Sigmoid colon (tissue), 7 donors: Measurements from ENCODE around the gene SHB. TPM values are rescaled to one million over a fixed set of nuclear protein-coding genes. Genes with fewer than 3 reads are reported as not detected.

Experiments used
- DNase-seq: peaks from one replicate; pipeline ENCODE4 v3.0.0-alpha.2; 2019
- H3K27ac ChIP-seq, 4 donors: fragments of 200-600 bp; sonication (generic); one replicate each; pipeline ENCODE4 v1.5.1; 2016 to 2019; ENCODE audit warnings: mild to moderate bottlenecking in 1 of 4
- H3K27me3 ChIP-seq, 3 donors: fragments of 200-600 bp; sonication (generic); one replicate each; pipeline ENCODE4 v1.5.1; 2019; ENCODE audit warnings: mild to moderate bottlenecking in 1 of 3
- H3K36me3 ChIP-seq, 4 donors: fragments of 200-600 bp; sonication (generic); one replicate each; pipeline ENCODE4 v1.5.1; 2016 to 2019
- H3K4me1 ChIP-seq, 4 donors: fragments of 200-600 bp; sonication (generic); one replicate each; pipeline ENCODE4 v1.5.1; 2017 to 2019
- H3K4me3 ChIP-seq, 4 donors: fragments of 200-600 bp; sonication (generic); one replicate each; pipeline ENCODE4 v1.5.1; 2017 to 2019; ENCODE audit warnings: mild to moderate bottlenecking in 2 of 4, moderate library complexity in 1 of 4
- H3K9me3 ChIP-seq, 4 donors: fragments of 200-600 bp in 3 of 4; sonication (generic) in 3 of 4; one replicate each; pipeline versions ENCODE4 v1.5.1 to v1.6.1; 2013 to 2019
- CTCF ChIP-seq, 4 experiments: fragments of 450-650 bp in 3 of 4; fragments of 200-600 bp in 1 of 4; IDR thresholded peaks; one replicate each; pipeline ENCODE4 v1.5.1; 2016 to 2019; ENCODE audit warnings: antibody characterized with exemption in 4 of 4, mild to moderate bottlenecking in 3 of 4, moderate library complexity in 2 of 4
- EP300 ChIP-seq, 4 donors: sonication (generic); formaldehyde crosslinking; IDR thresholded peaks; one replicate each; pipeline ENCODE4 v1.6.1; 2017; ENCODE audit warnings: antibody characterized with exemption in 4 of 4
- POLR2A ChIP-seq, 2 donors: fragments of 450-650 bp; IDR thresholded peaks; one replicate each; pipeline ENCODE4 v1.6.1; 2016; ENCODE audit warnings: antibody characterized with exemption in 2 of 2, mild to moderate bottlenecking in 2 of 2, moderate library complexity in 2 of 2
- POLR2AphosphoS5 ChIP-seq, 4 donors: sonication (generic); formaldehyde crosslinking; IDR thresholded peaks; one replicate each; pipeline ENCODE4 v1.6.1; 2017; ENCODE audit warnings: antibody characterized with exemption in 4 of 4
- WGBS, 2 donors: extraction: QIAGEN DNeasy Blood & Tissue Kit; methylation state at CpG; one replicate each; pipeline ENCODE4 v1.1.7; 2013; 5-methylcytosine and 5-hydroxymethylcytosine counted together
- intact Hi-C: fragments of 100-400 bp; cut with DNase I; formaldehyde crosslinking; loops from one replicate; pipeline ENCODE4 v1.15.1; 2023
- polyA plus RNA-seq, 3 donors: library from polyadenylated mRNA; stranded (reverse); fragments of 200-250 nt; gene quantifications; one replicate each; pipeline ENCODE4 v1.2.3, GENCODE V29; 2013
- total RNA-seq, 4 donors: library from RNA; depleted of rRNA; stranded (reverse); fragments of >200 nt; gene quantifications; one replicate each; pipeline ENCODE4 v1.1.0, GENCODE V29; 2016
- donor health status: healthy with polysubstance abuse.
- donor health status: Bipolar disorder and iron deficiency.
- donor health status: healthy.

The SHB gene
- total and polyA plus RNA-seq, 7 donors, result 6.8 to 33.7 (median 10.2) TPM

DNA sequence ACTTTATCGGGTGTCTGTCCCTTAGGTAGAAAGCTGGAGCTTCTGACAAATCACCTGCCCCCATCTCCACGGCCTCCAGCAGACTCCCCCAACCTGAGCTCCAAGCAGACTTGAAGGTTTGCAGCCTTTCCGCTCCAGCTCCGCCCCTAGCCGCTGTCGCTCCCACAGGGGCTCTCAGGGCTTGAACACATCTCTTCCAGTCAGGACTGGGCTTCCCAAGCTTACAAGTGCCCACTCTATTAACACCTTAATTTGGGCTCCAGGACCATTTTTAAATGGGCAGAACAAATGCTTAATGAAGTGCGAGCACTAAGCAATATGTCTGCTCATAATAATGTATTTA lies 147.9 kb downstream of the SHB start:
- Histone ChIP-seq H3K27ac (no peak overlapping the region), H3K9me3 (no peaks in the 10 kb centered on the region), H3K27me3 (no peaks in the 10 kb centered on the region), H3K36me3 (peaks cover 0 to 17% (median 3%) of the 10 kb centered on the region in 4 donors), H3K4me3 (no peak overlapping the region), H3K4me1 (peaks cover 0 to 9% (median 3%) of the 10 kb centered on the region in 4 donors)
- WGBS, 2 donors, result 93 to 96% methylated on average over 7 of the region's 7 CpGs
- TF ChIP-seq CTCF (IDR thresholded peaks at IDR 0.05), result no peak
- TF ChIP-seq POLR2A (IDR thresholded peaks at IDR 0.05), result no peak
- no peak for TF ChIP-seq POLR2AphosphoS5 (IDR thresholded peaks at IDR 0.05)
- no peak for TF ChIP-seq EP300 (IDR thresholded peaks at IDR 0.05)
- intact Hi-C loops, result no loop called here
- peak; percentile 62 for DNase-seq

GRCh38 chr9:37920471-37921167 lies 148.4 kb downstream of the SHB start:
- Histone ChIP-seq H3K36me3 (peaks cover 0 to 17% (median 3%) of the 10 kb centered on the region in 4 donors), H3K27ac (no peak overlapping the region), H3K4me3 (no peak overlapping the region), H3K9me3 (no peaks in the 10 kb centered on the region), H3K4me1 (peaks cover 0 to 9% (median 3%) of the 10 kb centered on the region in 4 donors), H3K27me3 (no peaks in the 10 kb centered on the region)
- intact Hi-C loops, result no loop called here
- DNase-seq, result peak; percentile 63
- 92 to 97% methylated on average over 5 of the region's 5 CpGs for WGBS, 2 donors
- TF ChIP-seq POLR2AphosphoS5 (IDR thresholded peaks at IDR 0.05) (no peak), EP300 (IDR thresholded peaks at IDR 0.05) (no peak), CTCF (IDR thresholded peaks at IDR 0.05) (no peak), POLR2A (IDR thresholded peaks at IDR 0.05) (no peak)

- WGBS, 2 donors, result 86 to 95% methylated on average over 6 of the region's 6 CpGs
- H3K27ac ChIP-seq, result no peak overlapping the region
- H3K4me3 ChIP-seq, result no peak overlapping the region
- TF ChIP-seq POLR2AphosphoS5 (IDR thresholded peaks at IDR 0.05), result no peak
- no peak for TF ChIP-seq CTCF (IDR thresholded peaks at IDR 0.05)
- TF ChIP-seq POLR2A (IDR thresholded peaks at IDR 0.05), result no peak
- TF ChIP-seq EP300 (IDR thresholded peaks at IDR 0.05), result no peak
- peaks cover 0 to 9% (median 3%) of the 10 kb centered on the region in 4 donors for H3K4me1 ChIP-seq
- H3K36me3 ChIP-seq, result peaks cover 0 to 17% (median 3%) of the 10 kb centered on the region in 4 donors
- no peaks in the 10 kb centered on the region for H3K9me3 ChIP-seq
- intact Hi-C loops, result no loop called here
- peak; percentile 46 for DNase-seq
- H3K27me3 ChIP-seq, result no peaks in the 10 kb centered on the region
These were observed 149.1 kb downstream of the SHB start for GRCh38 chr9:37919956-37920335.

GRCh38 chr9:37919246-37919955 lies 149.6 kb downstream of the SHB start:
- Histone ChIP-seq H3K36me3 (peaks cover 0 to 17% (median 3%) of the 10 kb centered on the region in 4 donors), H3K9me3 (no peaks in the 10 kb centered on the region), H3K4me1 (peaks cover 0 to 9% (median 3%) of the 10 kb centered on the region in 4 donors), H3K27me3 (no peaks in the 10 kb centered on the region), H3K27ac (no peak overlapping the region), H3K4me3 (no peak overlapping the region)
- peak; percentile 52 for DNase-seq
- intact Hi-C loops, result no loop called here
- 88 to 89% methylated on average over 16 of the region's 16 CpGs for WGBS, 2 donors
- no peak for TF ChIP-seq EP300 (IDR thresholded peaks at IDR 0.05)

GRCh38 chr9:37918665-37919170 lies 150.3 kb downstream of the SHB start:
- Histone ChIP-seq H3K9me3 (no peaks in the 10 kb centered on the region), H3K4me3 (no peak overlapping the region), H3K27ac (no peak overlapping the region), H3K36me3 (peaks cover 0 to 17% (median 3%) of the 10 kb centered on the region in 4 donors), H3K4me1 (peaks cover 0 to 14% (median 3%) of the 10 kb centered on the region in 4 donors), H3K27me3 (no peaks in the 10 kb centered on the region)
- intact Hi-C loops, result no loop called here
- peak; percentile 40 for DNase-seq
- WGBS, 2 donors, result 87 to 91% methylated on average over 6 of the region's 6 CpGs
- no peak for TF ChIP-seq POLR2AphosphoS5 (IDR thresholded peaks at IDR 0.05)
- TF ChIP-seq EP300 (IDR thresholded peaks at IDR 0.05), result no peak
- TF ChIP-seq CTCF (IDR thresholded peaks at IDR 0.05), result no peak
- no peak for TF ChIP-seq POLR2A (IDR thresholded peaks at IDR 0.05)
